ENCODE data around the gene GHR.
"Not testable (repeated sequence)": the region's sequence is repeated elsewhere in the genome, so short reads cannot be mapped to it uniquely, and the experiment has no call there.

GHR gene

GRCh38 chr5:42685078-42685477 lies 261.8 kb downstream of the GHR start:
- in situ Hi-C loops (cut with HindIII; ENCODE audit: low sequenced_read_pairs) = not testable (repeated sequence)

- in situ Hi-C loops (cut with HindIII; ENCODE audit: low sequenced_read_pairs) = no loop called here
These were observed 266.2 kb downstream of the GHR start for GRCh38 chr5:42689391-42689790.

- in situ Hi-C loops (cut with HindIII; ENCODE audit: low sequenced_read_pairs) = no loop called here
These were observed 268.2 kb downstream of the GHR start for GRCh38 chr5:42691413-42691937.

DNA sequence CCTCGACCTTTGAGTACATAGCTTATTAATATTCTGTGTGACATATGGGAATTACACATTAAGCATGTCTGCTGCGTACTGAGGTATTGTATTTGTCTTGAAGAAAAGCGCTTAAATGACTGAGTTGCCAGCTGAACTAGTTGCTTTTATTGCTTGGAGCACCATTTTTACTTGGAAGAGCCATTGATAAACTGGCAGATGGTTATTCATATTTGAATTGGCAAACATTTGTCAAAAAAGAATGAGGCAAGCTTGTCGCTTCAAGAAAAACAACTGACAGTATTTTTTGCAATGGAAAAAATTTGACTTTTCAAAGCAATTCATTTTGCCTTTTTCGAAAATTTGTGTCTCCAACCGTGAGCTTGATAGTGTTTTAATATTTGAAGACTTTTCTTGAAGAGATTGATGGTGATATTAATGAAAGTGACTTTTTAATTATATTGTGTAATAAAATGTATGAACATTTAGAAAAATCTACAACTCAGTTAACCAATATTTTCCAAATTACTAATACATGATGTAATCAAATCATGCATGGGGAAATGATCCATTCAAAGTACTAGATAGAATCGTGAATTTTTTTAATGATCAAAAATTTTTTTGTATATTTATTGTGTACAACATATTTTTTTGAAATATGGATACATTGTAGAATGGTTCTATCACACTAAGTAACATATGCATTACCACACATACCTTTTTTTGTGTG lies 278.3 kb downstream of the GHR start:
- in situ Hi-C loops (cut with HindIII; ENCODE audit: low sequenced_read_pairs) = loop anchor here (5.0 kb wide), 1 partner anchor 66 kb away; no protein-coding TSS in a partner anchor

- in situ Hi-C loops (cut with HindIII; ENCODE audit: low sequenced_read_pairs) = loop anchor here (5.0 kb wide), 1 partner anchor 64 kb away; no protein-coding TSS in a partner anchor
These were observed 280.0 kb downstream of the GHR start for GRCh38 chr5:42703238-42703637.

GRCh38 chr5:42715785-42716184 lies 292.5 kb downstream of the GHR start:
- in situ Hi-C loops (cut with HindIII; ENCODE audit: low sequenced_read_pairs) = no loop called here

DNA sequence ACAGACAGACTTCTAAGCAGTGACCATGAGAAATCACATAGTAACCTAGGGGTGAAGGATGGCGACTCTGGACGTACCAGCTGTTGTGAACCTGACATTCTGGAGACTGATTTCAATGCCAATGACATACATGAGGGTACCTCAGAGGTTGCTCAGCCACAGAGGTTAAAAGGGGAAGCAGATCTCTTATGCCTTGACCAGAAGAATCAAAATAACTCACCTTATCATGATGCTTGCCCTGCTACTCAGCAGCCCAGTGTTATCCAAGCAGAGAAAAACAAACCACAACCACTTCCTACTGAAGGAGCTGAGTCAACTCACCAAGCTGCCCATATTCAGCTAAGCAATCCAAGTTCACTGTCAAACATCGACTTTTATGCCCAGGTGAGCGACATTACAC lies 295.4 kb downstream of the GHR start:
- in situ Hi-C loops (cut with HindIII; ENCODE audit: low sequenced_read_pairs) = no loop called here

DNA sequence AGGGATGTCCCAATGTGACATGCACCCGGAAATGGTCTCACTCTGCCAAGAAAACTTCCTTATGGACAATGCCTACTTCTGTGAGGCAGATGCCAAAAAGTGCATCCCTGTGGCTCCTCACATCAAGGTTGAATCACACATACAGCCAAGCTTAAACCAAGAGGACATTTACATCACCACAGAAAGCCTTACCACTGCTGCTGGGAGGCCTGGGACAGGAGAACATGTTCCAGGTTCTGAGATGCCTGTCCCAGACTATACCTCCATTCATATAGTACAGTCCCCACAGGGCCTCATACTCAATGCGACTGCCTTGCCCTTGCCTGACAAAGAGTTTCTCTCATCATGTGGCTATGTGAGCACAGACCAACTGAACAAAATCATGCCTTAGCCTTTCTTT lies 295.8 kb downstream of the GHR start:
- in situ Hi-C loops (cut with HindIII; ENCODE audit: low sequenced_read_pairs) = no loop called here

DNA sequence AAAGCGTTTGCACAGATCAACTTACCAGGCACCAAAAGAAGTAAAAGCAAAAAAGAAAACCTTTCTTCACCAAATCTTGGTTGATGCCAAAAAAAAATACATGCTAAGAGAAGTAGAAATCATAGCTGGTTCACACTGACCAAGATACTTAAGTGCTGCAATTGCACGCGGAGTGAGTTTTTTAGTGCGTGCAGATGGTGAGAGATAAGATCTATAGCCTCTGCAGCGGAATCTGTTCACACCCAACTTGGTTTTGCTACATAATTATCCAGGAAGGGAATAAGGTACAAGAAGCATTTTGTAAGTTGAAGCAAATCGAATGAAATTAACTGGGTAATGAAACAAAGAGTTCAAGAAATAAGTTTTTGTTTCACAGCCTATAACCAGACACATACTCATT lies 297.0 kb downstream of the GHR start:
- in situ Hi-C loops (cut with HindIII; ENCODE audit: low sequenced_read_pairs) = no loop called here

GRCh38 chr5:42721484-42721883 lies 298.2 kb downstream of the GHR start:
- in situ Hi-C loops (cut with HindIII; ENCODE audit: low sequenced_read_pairs) = no loop called here

DNA sequence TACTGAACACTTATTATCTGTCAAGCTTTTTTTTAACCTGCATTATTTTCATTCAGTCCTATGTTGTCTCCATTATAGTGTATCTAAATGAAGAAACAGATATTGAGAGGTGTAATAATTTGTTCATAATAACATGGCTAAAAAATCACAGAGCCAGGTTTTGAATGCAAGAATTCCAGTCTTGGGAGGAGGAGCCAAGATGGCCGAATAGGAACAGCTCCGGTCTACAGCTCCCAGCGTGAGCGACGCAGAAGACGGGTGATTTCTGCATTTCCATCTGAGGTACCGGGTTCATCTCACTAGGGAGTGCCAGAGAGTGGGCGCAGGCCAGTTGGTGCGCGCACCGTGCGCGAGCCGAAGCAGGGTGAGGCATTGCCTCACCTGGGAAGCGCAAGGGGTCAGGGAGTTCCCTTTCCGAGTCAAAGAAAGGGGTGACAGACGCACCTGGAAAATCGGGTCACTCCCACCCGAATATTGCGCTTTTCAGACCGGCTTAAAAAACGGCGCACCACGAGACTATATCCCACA lies 311.4 kb downstream of the GHR start:
- in situ Hi-C loops (cut with HindIII; ENCODE audit: low sequenced_read_pairs) = not testable (repeated sequence)

DNA sequence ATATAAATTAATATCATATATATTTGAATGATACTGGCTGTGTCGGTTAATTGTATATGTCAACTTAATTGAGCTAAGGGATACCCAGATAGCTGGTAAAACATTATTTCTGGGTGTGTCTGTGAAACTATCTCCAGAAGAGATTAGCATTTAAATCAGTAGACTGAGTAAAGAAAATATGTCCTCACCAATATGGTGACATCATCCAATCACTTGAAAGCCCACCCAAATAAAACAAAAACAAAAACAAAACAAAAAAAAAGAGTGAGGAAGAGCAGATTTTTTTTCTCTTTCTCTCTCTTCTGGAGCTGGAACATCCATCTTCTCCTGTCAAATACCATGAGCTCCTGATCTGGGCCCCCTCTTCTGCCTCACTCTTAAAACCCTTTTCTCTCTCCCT lies 317.7 kb downstream of the GHR start:
- in situ Hi-C loops (cut with HindIII; ENCODE audit: low sequenced_read_pairs) = no loop called here

DNA sequence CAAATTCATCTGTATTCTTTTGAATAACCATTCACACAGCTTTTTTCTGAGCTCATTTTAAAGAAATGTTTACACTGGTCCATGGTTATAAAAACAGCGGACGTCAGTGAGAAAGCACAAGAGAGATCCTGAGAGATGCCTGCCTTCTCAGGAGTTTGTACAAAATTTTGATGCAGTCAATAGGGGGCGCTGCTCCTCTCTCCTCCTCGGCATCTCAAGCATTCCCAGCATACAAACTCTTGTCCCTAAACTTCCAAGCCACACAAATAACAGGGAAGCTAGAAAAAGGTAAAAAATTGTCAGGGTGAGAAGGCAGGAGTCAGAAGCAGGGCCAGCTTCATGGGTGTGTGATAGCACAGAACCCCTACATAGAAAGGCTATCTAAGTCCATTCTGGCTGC lies 322.2 kb downstream of the GHR start:
- in situ Hi-C loops (cut with HindIII; ENCODE audit: low sequenced_read_pairs) = no loop called here

DNA sequence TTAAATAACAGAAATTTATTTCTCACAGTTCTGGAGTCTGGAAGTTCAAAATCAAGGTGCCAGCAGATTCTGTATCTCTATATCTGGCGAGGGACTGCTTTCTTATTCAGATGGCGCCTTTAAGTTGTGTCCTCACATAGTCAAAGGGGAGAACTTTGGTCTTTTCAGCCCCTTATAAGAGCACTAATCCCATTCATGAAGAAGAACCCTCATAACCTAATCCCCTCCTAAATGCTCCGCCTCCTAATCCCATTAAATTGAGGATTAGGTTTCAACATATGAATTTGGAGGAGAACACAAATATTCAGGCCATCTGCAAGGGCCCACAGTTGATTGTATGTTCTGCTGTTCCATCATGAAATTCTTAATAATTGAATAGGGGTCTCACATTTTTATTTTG lies 322.6 kb downstream of the GHR start:
- in situ Hi-C loops (cut with HindIII; ENCODE audit: low sequenced_read_pairs) = no loop called here

DNA sequence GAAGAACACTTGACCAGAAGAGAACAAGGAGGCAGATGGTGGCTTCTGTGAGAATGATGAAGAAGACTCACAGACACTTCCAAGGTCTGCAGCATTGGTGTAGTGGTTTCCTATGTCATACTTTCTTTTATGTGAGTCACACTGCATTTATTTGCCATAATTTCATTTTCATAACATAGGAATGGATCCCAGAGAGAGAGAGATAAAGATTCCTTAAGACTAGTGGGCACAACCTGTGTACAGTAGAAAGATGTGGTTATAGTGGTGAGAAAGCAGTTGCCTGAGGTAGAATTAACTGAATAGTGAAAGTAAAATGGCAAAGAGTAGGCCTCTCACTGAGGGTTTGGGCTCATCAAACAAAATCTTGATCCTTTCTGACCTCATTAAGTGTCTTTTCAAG lies 325.8 kb downstream of the GHR start:
- in situ Hi-C loops (cut with HindIII; ENCODE audit: low sequenced_read_pairs) = no loop called here

DNA sequence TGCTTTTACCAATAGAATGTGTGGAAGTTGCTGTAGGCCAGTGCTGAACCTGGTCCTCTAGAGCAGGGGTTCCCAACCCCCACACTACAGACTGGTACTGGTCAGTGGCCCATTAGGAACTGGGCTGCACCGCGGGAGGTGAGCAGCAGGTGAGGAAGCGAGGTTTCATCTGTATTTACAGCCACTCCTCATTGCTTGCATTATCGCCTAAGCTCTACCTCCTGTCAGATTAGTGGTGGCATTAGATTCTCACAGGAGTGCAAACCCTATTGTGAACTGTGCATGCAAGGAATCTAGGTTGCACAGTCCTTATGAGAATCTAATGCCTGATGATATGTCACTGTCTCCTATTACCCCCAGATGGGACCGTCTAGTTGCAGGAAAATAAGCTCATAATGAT lies 327.3 kb downstream of the GHR start:
- in situ Hi-C loops (cut with HindIII; ENCODE audit: low sequenced_read_pairs) = no loop called here

DNA sequence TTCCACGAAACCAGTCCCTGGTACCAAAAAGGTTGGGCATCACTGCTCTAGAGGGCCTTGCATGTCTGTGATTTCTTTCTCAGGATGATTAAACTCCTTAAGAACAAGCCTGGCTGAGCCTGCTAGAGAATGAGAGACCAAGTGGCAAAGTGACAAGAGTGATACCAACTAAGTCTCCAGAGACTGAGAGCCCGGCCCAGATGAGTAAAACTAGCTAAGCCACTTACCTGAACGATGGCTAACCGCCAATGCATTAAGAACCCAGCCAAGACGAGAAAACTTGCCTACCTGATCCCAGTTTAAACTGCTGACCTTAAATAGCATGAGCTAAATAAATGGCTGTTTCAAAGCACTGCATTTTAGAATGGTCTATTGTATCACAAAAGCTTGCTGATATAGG lies 327.8 kb downstream of the GHR start:
- in situ Hi-C loops (cut with HindIII; ENCODE audit: low sequenced_read_pairs) = no loop called here

DNA sequence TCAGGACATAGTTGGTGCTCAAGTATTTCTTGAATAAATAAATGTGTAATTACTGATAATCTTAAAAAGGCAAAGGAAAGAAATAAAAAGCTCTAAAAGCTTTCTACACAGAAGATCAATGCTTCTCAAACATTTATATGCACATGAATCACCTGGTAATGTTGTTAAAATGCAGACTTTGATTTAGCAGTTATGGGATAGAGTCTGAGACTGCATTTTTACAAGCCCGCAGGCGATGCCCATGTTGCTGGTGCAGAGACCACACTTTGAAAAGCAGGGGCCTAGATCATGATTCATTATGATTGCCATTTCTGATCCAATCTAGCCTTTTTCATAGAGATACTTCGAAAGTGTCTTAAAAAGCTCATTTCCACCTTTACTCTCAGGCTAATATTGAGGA lies 329.9 kb downstream of the GHR start:
- in situ Hi-C loops (cut with HindIII; ENCODE audit: low sequenced_read_pairs) = no loop called here

- in situ Hi-C loops (cut with HindIII; ENCODE audit: low sequenced_read_pairs) = no loop called here
These were observed 333.7 kb downstream of the GHR start, which contains the start of gene CCDC152 for GRCh38 chr5:42756606-42757601. Gene CCDC152 (plus strand): TSS chr5:42756818. CDS start chr5:42759122, 2,304 bp downstream.

- in situ Hi-C loops (cut with HindIII; ENCODE audit: low sequenced_read_pairs) = no loop called here
These were observed 336.2 kb downstream of the GHR start for GRCh38 chr5:42759456-42759855.

DNA sequence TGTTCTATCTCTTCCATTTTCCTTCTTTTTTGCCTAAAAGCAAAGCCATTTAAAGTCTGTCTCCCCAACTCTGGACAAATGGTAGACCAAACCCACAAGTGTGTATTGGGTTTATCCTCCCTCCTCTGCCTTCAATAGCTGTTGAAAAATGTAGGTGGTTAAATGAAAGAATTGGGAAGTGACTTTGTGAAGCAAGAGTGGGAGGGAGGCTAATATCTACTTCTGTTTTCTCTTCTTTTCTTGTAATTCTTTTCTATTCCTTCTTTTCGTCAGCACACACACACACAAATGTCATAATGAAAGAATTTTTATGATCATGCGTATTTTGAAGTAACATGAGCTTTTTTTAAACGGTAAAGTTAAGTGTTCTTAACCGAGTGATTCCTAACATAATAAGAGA lies 337.2 kb downstream of the GHR start:
- in situ Hi-C loops (cut with HindIII; ENCODE audit: low sequenced_read_pairs) = no loop called here

All from endothelial cell of hepatic sinusoid (primary cell).